Subcutaneous adipose tissue (tissue), 4 donors: ENCODE results near the gene CNN3. TPM values are rescaled to one million over a fixed set of nuclear protein-coding genes. Genes with fewer than 3 reads are reported as not detected.

Experiments
- total RNA-seq, 4 donors: library from RNA; depleted of rRNA; stranded (reverse); fragments of >200 nt; gene quantifications; one replicate each; pipeline ENCODE4 v1.1.0, GENCODE V29; 2016
- TF ChIP-seq, protein P1 (sequence below): fragments of 450-650 bp; IDR thresholded peaks from one replicate; pipeline ENCODE4 v1.5.1; 2016; ENCODE audit warnings: low read depth, mild to moderate bottlenecking, control low read depth, antibody characterized with exemption, moderate library complexity

CNN3 gene
- total RNA-seq, 4 donors from 2014 or later: 99.6 to 172 (median 151) TPM

DNA sequence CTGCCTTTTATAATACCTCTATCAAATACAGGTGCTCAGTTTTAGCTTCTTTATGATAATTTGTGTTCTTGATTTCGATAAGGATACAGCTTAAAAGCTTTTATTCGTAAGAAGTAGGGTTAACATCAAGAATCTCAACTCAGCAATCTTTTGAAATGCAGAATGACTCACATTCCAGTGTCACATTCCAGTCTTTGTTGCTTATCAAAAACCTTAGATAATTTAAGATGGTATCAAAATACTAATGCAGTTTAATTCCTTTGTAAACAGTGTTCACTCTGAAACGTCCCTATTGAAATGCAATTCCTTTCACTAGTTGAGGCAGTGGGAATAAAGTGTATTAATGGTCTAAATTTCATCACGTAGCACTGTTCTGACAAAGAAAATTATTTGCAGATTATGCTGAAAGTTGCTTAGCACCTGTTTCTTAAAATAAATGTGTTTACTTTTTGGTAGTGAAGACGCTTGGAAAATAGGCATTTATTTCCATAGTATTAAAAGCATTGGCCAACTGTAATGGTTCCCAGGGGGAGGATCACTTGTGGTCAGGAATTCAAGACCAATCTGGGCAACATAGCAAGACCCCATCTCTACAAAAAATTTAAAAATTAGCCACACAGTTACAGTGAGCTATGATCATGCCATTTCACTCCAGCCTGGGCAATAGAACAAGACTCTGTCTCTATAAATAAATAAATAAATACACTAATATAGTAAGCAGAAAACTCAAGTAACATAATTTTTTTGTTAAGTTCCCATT lies 10.1 kb upstream of the CNN3 start:
- TF ChIP-seq, protein P1, sequence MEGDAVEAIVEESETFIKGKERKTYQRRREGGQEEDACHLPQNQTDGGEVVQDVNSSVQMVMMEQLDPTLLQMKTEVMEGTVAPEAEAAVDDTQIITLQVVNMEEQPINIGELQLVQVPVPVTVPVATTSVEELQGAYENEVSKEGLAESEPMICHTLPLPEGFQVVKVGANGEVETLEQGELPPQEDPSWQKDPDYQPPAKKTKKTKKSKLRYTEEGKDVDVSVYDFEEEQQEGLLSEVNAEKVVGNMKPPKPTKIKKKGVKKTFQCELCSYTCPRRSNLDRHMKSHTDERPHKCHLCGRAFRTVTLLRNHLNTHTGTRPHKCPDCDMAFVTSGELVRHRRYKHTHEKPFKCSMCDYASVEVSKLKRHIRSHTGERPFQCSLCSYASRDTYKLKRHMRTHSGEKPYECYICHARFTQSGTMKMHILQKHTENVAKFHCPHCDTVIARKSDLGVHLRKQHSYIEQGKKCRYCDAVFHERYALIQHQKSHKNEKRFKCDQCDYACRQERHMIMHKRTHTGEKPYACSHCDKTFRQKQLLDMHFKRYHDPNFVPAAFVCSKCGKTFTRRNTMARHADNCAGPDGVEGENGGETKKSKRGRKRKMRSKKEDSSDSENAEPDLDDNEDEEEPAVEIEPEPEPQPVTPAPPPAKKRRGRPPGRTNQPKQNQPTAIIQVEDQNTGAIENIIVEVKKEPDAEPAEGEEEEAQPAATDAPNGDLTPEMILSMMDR: no peak

DNA sequence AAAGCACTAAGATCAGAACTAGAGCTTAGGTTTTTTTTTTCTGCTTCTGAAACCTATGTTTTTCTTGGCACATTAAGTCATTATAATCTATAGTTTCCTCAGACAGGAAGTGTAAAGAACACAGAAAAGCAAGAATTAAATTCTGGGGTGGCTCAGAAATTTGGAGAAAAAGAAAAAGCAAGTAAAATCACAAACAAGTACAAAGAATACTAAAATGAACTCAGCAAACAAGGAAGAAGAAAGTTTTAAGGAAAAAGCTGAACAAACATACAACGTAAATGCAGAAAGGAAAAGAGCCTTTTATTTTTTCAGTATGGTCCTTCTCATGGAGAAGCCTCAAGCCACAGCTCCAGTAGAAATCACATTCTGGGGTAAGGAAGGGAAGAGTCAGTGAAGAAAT lies 8.6 kb upstream of the CNN3 start:
- TF ChIP-seq, protein P1: no peak

DNA sequence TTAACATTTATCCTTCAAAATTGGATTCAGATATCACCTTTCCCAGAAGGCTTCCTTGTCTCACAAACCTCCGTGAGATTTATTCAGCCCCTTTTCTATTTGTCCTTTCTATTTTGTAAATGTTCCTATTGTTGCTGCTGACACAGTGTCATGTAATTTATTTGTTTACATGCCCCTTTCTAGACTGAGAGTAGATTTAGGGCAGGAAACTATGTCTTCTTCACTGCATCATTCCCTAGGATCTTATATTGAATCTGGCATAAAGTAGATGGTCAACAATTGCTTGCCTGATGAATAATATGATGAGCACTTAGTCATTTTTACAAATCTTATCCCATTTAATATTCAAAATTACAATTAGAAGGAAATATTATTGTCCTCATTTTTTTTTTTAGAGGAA lies 8.1 kb upstream of the CNN3 start:
- TF ChIP-seq, protein P1: no peak

DNA sequence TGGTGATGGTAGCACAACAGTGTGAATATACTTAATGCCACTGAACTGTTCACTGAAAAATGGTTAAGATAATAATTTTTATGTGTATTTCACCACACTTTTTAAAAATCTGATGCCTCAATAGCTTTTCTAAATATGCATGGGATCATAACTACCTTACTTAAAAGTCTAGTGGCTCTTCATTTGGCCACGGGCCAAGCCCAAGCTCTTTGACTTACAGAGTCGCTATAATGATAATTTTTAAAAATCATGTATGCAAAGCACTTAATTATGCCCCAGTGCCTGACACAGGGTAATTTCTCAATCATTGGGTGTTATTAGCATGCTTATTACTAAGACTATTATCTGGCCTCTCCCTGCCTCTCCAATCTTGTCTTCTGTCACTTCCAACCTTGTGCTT lies 7.6 kb upstream of the CNN3 start:
- TF ChIP-seq, protein P1: no peak

DNA sequence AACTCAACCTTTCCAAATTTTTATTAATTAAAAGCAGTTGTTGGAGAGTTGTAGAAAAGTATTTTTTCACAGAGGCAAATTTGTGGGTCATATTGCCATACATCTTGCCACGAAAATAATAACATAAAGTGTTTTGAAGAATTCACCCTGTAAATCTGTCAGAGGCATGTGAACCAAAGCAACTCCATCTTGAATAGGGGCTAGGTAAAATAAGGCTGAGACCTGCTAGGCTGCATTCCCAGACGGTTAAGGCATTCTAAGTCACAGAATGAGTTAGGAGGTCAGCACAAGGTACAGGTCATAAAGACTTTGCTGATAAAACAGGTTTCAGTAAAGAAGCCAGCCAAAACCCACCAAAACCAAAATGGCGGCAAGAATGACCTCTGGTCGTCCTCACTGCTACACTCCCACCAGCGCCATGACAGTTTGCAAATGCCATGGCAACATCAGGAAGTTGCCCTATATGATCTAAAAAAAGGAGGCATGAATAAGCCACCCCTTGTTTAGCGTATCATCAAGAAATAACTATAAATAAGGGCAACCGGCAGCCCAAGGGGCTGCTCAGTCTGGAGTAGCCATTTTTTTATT lies 4.4 kb upstream of the CNN3 start:
- TF ChIP-seq, protein P1: no peak

DNA sequence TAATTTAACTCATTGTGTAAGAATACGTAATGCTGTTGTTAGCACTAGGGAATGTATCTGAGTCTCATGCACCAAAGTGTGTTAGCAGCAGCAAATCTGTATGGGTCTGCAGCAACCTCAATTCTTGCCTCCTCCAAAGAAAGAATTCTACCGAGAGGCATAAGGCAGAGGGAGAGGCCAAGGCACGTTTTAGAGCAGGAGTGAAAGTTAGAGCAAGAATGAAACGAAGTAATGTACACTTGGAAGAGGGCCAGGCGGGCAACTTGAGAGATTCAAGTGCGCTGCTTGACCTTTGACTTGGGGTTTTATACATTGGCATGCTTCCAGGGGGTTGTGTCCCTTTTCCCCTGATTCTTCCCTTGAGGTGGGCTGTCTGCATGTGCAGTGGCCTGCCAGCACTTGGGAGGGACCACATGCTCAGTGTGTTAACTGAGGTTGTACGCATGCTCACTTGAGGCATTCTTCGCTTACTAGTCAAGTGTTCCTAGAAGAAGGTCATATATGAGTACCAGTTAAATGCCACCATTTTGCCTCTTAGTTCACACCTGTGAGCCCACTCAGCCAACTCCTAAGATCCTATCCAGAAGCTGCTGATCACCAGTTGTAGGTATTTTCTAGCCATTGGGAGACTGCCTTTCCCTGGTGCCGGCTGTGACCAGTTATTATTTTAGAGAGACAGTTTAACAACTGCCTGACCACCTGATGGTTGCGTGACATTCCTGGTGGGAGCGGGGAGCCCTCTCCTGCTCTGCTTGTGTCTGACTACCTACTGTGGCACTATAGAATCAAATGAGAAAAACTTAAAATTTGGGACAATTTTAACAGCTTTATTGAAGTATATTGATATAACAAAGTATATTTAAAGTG lies 2.7 kb upstream of the CNN3 start:
- TF ChIP-seq, protein P1: no peak
